ENCODE results near the gene BLTP3B.

DNA sequence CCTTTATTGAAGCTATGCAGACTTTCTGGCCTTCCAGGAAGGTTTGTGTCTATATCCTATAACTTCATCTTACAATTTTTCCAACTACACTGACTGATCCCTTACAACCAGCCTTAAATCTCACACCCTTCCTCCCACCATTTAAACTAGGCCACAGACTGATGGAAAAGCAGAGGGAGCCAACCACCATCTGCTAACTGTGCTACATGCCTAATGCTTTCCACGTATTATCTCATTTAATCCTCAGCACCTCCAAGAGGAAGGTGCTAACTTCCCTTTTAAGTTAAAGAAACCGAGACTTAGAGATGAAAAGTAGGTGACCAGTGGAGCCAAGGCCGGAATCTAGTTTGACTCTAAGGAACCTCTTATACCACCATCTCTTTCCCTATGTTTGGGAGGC is 22.7 kb upstream of the BLTP3B start:
- TF ChIP-seq, protein P1, sequence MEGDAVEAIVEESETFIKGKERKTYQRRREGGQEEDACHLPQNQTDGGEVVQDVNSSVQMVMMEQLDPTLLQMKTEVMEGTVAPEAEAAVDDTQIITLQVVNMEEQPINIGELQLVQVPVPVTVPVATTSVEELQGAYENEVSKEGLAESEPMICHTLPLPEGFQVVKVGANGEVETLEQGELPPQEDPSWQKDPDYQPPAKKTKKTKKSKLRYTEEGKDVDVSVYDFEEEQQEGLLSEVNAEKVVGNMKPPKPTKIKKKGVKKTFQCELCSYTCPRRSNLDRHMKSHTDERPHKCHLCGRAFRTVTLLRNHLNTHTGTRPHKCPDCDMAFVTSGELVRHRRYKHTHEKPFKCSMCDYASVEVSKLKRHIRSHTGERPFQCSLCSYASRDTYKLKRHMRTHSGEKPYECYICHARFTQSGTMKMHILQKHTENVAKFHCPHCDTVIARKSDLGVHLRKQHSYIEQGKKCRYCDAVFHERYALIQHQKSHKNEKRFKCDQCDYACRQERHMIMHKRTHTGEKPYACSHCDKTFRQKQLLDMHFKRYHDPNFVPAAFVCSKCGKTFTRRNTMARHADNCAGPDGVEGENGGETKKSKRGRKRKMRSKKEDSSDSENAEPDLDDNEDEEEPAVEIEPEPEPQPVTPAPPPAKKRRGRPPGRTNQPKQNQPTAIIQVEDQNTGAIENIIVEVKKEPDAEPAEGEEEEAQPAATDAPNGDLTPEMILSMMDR (conservative IDR thresholded peaks at IDR 0.05 in 1 of 2, IDR thresholded peaks at IDR 0.05 in 1 of 2; ENCODE audit: extremely low read depth in 1 of 2, insufficient read depth in 1 of 2, low read depth in 1 of 2, low read length in 2 of 2) = no peak
- no peak for TF ChIP-seq EZH2 (IDR thresholded peaks at IDR 0.05; ENCODE audit: borderline replicate concordance, low read length)

All from mammary epithelial cell (primary cell).